GM21390 (cell line): ENCODE data around the gene TEC.
"Not testable (repeated sequence)": the region's sequence is repeated elsewhere in the genome, so short reads cannot be mapped to it uniquely, and the experiment has no call there.

ENCODE experiments used
- ATAC-seq: cut with Tn5 transposase; IDR thresholded peaks from one replicate; pipeline ENCODE4 v1.9.1; 2021; ENCODE audit not compliant: unreplicated experiment

The TEC gene

GRCh38 chr4:48169636-48170035, 100.0 kb downstream of the TEC start:
- no peak for ATAC-seq

- ATAC-seq: peak; percentile 49
Observed at GRCh38 chr4:48167538-48168263, 101.9 kb downstream of the TEC start.

- not testable (repeated sequence) for ATAC-seq
Observed at GRCh38 chr4:48164561-48164960, 105.1 kb downstream of the TEC start.

GRCh38 chr4:48163746-48164145, 105.9 kb downstream of the TEC start:
- no peak for ATAC-seq

- ATAC-seq: no peak
Observed at GRCh38 chr4:48162162-48162561, 107.5 kb downstream of the TEC start.

- ATAC-seq: no peak
Observed at GRCh38 chr4:48157271-48157670, 112.4 kb downstream of the TEC start.

- ATAC-seq: no peak
Observed at GRCh38 chr4:48156423-48156822, 113.2 kb downstream of the TEC start.

- peak; percentile 62 for ATAC-seq
Observed at GRCh38 chr4:48153791-48154550, 115.7 kb downstream of the TEC start.

- no peak for ATAC-seq
Observed at GRCh38 chr4:48152259-48152658, 117.4 kb downstream of the TEC start.

- ATAC-seq: no peak
Observed at GRCh38 chr4:48149827-48150370, 119.7 kb downstream of the TEC start.

- no peak for ATAC-seq
Observed at GRCh38 chr4:48147621-48148020, 122.0 kb downstream of the TEC start.

- no peak for ATAC-seq
Observed at GRCh38 chr4:48141048-48141447, 128.6 kb downstream of the TEC start.

GRCh38 chr4:48139691-48140090, 129.9 kb downstream of the TEC start:
- no peak for ATAC-seq

GRCh38 chr4:48138936-48139335, 130.7 kb downstream of the TEC start:
- ATAC-seq: peak; percentile 86

- no peak for ATAC-seq
Observed at GRCh38 chr4:48138511-48138910, 131.1 kb downstream of the TEC start.

- no peak for ATAC-seq
Observed at GRCh38 chr4:48137846-48138245, 131.8 kb downstream of the TEC start.

- no peak for ATAC-seq
Observed at GRCh38 chr4:48134081-48134480, 135.6 kb downstream of the TEC start, which contains the start of gene TXK. Gene TXK, minus strand, starts transcription at chr4:48134250. Its CDS starts 80 bp downstream, at chr4:48134170.

GRCh38 chr4:48133669-48134068, 136.0 kb downstream of the TEC start:
- ATAC-seq: no peak

- no peak for ATAC-seq
Observed at GRCh38 chr4:48131736-48132135, 137.9 kb downstream of the TEC start.

- no peak for ATAC-seq
Observed at GRCh38 chr4:48130100-48130499, 139.5 kb downstream of the TEC start.

- no peak for ATAC-seq
Observed at GRCh38 chr4:48129307-48130014, 140.2 kb downstream of the TEC start.
